Measurements from ENCODE around the gene ARNT2.

ARNT2 gene

DNA sequence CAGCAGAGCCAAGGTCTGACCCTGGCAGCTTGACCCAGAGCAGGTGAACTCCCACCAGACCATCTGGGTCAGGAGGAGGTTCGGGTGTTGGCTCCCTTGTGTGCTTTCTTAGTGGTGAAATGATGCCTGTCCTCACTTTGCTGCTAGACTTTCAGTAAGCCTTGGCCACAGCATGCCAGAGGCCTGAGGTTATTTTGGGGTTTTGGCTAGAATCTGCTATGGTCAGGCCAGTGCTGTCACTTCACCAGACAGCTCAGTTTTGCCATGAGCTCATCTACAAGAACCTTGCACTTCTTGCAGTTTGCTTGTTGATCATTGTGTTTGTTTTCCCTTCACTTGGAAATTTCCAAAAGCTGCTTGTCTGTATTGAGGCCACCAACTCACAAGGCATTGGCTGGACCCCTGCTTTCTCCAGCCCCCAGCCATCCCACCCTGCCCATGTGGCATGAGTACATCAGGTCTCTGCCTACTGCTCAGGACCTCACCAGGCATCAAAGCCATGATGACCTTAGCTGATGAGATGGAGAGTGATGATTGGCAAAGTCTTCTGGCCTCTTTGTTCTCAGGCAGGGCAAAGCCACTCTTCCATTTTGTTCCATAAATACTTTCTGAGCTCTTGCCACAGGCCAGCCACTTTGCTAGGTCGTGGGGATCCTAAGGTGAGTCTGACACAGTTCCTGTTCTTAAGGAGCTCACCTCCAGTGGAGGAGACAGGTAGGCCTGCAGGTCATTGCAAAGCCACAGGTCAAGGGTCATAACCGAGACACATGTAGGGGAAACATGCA is 122.6 kb downstream of the ARNT2 start:
- peak; percentile 10 for DNase-seq

- no peak for DNase-seq
Measured at GRCh38 chr15:80527406-80527805, 123.2 kb downstream of the ARNT2 start.

DNA sequence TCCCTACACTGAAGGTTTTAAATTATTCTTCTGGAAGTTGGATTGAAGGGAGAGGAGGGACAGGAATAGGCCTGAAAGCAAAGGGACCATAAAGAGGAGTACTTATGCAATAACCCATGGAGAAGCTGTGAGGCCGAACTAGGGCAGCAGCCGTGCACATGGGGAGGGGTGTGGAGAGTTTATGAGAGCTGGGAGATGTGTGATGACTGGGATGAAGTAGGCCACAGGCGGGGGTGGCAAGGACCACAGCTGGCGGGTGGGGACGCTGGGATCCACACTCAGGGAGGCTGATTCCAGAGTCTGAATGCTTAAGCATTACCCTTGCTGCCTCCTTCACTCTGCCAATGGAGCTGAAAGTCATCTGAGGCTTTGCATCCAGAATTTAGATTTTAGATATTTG is 123.8 kb downstream of the ARNT2 start:
- no peak for DNase-seq

- no peak for DNase-seq
Measured at GRCh38 chr15:80530737-80531365, 126.7 kb downstream of the ARNT2 start.

DNA sequence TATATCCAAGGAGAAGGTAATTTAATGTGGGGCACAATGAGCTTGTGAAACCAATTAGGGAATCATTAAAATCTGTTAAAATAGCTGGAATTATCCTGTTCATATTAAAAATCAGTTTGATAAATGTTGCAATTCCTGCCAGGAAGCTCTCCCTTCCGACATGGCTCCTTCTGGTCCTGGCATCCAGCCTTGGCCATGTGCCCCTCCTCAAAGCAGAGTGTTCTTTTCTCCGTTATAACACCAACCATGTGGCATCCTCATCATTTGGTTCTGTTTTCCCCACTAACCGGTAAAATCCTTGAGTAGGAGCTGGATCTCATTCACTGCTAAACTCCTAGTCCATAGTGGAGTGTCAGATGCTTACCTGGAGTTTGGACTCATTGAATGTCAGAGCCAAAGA is 127.2 kb downstream of the ARNT2 start:
- no peak for DNase-seq

DNA sequence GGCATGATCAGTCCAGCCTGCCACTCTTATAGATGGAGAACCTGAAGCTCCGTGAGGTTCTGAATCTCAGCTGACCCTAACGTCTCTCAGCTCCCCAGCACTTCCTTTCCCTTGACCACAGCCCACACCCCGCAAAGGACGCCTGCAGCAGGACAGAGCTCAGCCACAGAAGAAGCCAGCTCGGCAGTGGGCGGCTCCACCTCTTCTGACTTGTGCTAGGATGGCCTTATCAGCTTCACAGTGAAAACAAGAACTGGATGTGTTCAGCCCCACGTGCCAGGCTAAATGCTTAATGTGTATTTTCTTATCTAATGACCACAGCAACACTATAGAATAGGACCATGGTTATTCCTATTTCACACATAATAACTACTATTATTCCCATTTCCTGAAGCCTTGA is 127.6 kb downstream of the ARNT2 start:
- DNase-seq, result no peak

- DNase-seq, result no peak
Measured at GRCh38 chr15:80533790-80534333, 129.7 kb downstream of the ARNT2 start.

- DNase-seq, result no peak
Measured at GRCh38 chr15:80536231-80536630, 132.0 kb downstream of the ARNT2 start.

DNA sequence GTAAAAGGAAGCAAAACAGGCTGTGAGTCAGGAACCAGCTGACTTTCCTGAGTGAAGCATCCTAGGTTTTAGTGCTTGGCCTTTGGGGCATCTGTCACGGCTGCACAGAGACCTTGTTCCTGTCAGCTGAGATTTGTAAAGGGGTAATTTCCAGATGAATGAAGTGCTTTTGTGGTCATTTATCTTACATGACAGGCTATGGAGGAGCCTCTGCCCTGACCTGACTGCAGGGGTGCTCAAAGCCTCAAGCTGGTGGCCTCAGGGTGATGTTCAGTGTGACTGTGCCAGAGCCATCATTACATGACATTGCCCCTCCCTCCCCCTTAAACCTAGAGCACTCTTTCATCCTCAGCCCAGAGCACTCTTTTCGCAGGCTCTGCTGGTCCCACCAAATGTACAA is 132.5 kb downstream of the ARNT2 start:
- no peak for DNase-seq

DNA sequence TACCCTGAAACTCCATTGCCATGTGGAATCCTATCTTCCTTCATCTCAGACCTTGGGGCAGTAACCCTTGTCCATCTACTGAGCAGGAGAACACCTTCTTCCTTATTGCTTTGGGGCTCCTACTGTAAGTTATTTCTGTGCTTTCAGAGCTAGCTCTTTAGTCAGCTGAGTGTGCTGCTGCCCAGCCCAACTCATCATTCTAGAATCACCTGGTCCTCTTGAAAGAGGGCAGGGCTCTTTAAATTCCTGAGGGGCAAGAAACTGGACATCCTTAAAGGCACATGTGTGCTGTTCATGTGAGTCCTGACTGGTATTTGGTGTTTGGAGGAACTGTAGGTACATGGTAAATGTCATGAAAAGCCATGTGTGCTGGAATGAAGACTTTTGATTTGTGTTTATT is 140.9 kb downstream of the ARNT2 start:
- DNase-seq, result no peak

DNA sequence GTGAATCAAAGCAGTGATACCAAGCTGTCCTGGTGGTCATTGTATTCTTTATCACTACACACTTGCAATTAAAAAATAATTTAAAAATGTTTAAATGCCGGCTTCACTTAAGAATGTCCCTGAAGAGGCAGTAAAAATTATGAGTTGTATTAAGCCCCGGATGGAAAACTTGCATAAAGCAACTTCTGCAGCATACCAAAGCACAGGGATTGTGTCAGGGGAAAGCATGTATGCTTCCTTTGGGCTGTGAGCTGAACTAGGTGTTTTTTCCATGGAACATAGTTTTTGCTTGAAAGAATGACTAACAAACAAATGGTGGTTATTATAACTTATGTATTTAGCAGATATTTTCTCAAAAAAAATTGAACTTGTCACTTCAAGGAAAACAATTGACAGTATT is 143.1 kb downstream of the ARNT2 start:
- no peak for DNase-seq

GRCh38 chr15:80549191-80549590 is 145.0 kb downstream of the ARNT2 start:
- DNase-seq, result no peak

GRCh38 chr15:80549654-80550053 is 145.5 kb downstream of the ARNT2 start:
- DNase-seq, result no peak

GRCh38 chr15:80550219-80550907 is 146.2 kb downstream of the ARNT2 start:
- no peak for DNase-seq

- DNase-seq, result no peak
Measured at GRCh38 chr15:80550908-80551260, 146.7 kb downstream of the ARNT2 start.

- DNase-seq, result no peak
Measured at GRCh38 chr15:80551348-80551747, 147.2 kb downstream of the ARNT2 start.

- DNase-seq, result no peak
Measured at GRCh38 chr15:80554560-80554959, 150.4 kb downstream of the ARNT2 start.

DNA sequence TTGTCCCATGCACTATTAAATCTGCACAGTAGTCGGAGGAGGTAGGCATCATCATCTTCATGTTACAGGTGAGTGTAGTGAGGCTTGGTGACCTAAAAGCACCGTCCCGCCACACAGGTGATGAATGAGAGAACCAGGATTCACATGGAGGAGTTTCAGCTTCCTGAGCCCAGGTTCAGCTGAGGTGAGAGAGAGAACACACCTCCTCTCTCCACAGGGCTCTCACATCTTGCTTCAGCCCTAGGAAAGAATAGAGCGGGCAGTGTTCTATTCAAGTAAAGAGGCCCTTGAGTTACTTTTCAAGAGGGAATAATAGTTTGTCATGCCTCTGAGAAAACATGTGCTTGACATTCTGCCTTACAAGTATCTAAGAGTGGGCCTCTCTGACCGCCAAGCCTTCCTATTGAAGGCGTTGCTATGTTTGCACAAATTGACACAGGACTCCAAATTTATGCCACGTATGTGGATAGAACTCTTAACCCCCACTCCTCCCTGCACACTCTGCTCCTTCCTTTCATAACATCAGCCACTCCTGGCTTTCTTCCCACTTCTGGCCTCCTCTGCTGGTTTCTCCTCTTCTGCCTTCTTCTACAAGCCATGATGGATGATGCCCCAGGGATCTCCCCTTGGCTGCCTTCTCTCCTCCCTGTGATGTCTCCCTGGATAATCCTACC is 152.6 kb downstream of the ARNT2 start:
- DNase-seq, result no peak

GRCh38 chr15:80557441-80558234 is 153.5 kb downstream of the ARNT2 start:
- DNase-seq, result no peak

DNA sequence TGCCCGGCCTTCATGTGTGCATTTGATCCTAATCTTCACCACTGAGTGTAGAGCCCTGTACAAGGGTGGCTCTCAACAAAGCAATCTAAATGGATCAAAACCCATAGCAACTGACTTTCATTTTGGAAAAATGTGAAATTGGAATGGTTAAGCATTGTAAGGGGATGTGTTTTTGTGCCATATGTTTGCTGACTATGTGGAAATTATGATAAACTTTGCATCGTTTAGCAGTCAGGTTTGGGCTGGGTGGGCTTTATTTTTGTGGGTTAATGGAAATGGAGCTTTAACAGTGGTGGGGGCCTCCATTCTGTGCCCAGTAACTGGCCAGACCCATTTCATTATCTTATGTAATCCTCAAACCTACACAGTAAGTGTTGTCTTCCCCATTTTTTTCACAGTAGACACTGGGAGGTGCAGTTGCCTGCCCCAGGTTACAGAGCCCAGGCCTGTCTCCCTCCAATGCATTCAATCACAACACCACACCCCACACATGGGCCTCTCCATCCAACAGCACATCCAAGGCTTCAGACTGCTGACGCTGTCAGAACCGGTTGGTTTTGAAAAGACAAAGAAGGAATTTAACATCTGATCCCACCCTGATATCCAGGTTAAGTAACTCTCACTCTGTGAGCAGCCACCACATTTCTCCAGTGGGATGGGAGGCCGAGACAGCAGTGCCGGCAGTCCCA is 154.6 kb downstream of the ARNT2 start:
- no peak for DNase-seq

DNA sequence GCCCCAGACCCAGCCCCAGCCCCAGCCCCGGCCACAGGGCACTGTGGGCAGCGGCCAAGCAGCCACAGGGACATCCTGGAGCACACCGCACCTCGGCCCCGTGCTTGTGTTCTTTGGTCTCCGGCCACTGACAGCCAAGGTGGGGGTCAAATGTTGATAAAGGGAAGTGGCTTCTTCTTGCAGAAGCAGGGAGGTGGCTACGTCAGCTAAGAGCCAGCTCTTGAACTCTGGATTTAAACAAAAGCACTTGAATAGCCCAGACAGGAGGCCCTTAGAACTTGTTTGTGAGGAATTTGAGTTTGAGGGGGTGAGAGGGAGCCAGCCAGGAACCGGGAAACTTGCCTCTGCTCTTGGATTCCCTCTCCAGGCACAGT is 155.1 kb downstream of the ARNT2 start:
- DNase-seq, result no peak

DNA sequence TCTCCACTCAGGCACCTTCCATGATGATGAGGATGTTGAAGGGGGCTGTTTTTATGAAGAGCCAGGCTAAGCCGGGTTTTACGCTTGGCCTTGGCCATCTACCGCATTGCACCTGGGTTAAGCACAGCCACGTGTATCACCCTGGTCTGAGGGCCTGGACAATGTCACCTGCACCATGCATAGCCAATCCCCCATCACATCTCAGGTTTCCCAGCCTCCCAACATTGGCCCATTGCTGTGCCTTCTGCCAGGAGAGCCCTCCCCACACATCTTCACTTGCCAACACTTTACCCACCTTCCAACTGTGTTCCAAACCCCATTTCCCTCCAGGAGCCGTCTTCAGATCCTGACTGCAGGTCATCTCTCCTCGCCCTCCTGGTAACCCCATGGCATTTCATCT is 155.6 kb downstream of the ARNT2 start:
- DNase-seq, result no peak

All from GOT3 (cell line).